NCI-H128 (cell line): ENCODE measurements around the gene ACTN1.

Source experiments
- DNase-seq: peaks from one replicate; lab custom pipeline; 2025; ENCODE audit not compliant: unreplicated experiment; lab: John Stamatoyannopoulos, UW

The ACTN1 gene

GRCh38 chr14:68937471-68938270 lies 41.4 kb downstream of the ACTN1 start:
- DNase-seq: no peak

GRCh38 chr14:68936980-68937379 lies 42.1 kb downstream of the ACTN1 start:
- DNase-seq: no peak

GRCh38 chr14:68936476-68936875 lies 42.6 kb downstream of the ACTN1 start:
- DNase-seq: no peak

GRCh38 chr14:68935761-68936214 lies 43.3 kb downstream of the ACTN1 start:
- DNase-seq: no peak

GRCh38 chr14:68934066-68934465 lies 45.0 kb downstream of the ACTN1 start:
- no peak for DNase-seq

GRCh38 chr14:68932686-68933085 lies 46.4 kb downstream of the ACTN1 start:
- DNase-seq: no peak

GRCh38 chr14:68932231-68932630 lies 46.9 kb downstream of the ACTN1 start:
- DNase-seq: no peak

GRCh38 chr14:68931474-68932051 lies 47.5 kb downstream of the ACTN1 start:
- DNase-seq: no peak

GRCh38 chr14:68931063-68931462 lies 48.0 kb downstream of the ACTN1 start:
- no peak for DNase-seq

GRCh38 chr14:68929623-68930307 lies 49.3 kb downstream of the ACTN1 start:
- DNase-seq: no peak

GRCh38 chr14:68928770-68929550 lies 50.1 kb downstream of the ACTN1 start:
- no peak for DNase-seq

GRCh38 chr14:68927956-68928675 lies 51.0 kb downstream of the ACTN1 start:
- no peak for DNase-seq

- no peak for DNase-seq
These were observed 52.0 kb downstream of the ACTN1 start for GRCh38 chr14:68927089-68927488.

- no peak for DNase-seq
These were observed 52.9 kb downstream of the ACTN1 start for GRCh38 chr14:68926236-68926635.

GRCh38 chr14:68925373-68925772 lies 53.7 kb downstream of the ACTN1 start:
- DNase-seq: no peak

- DNase-seq: no peak
These were observed 54.6 kb downstream of the ACTN1 start for GRCh38 chr14:68924186-68925158.

- no peak for DNase-seq
These were observed 56.2 kb downstream of the ACTN1 start for GRCh38 chr14:68922886-68923285.

GRCh38 chr14:68922201-68922621 lies 56.9 kb downstream of the ACTN1 start:
- no peak for DNase-seq

- no peak for DNase-seq
These were observed 57.4 kb downstream of the ACTN1 start for GRCh38 chr14:68921666-68922065.
